HL-60/S4 treated with phorbol 12-myristate 13-acetate at 8.2 ng/mL for 4 days and 3 days (cell line): Measurements from ENCODE around the gene TNIK.
"Not testable (repeated sequence)": the region's sequence is repeated elsewhere in the genome, so short reads cannot be mapped to it uniquely, and the experiment has no call there.

Experiments
- in situ Hi-C: fragments of 300-500 bp; cut with MboI; formaldehyde crosslinking; loops from 2 replicates; pipeline ENCODE4 v1.15.0; 2022; ENCODE audit warnings: low sequenced_read_pairs

Gene TNIK

GRCh38 chr3:171266034-171266739, 194.0 kb downstream of the TNIK start:
- in situ Hi-C loops, result no loop called here

GRCh38 chr3:171264758-171265157, 195.4 kb downstream of the TNIK start:
- in situ Hi-C loops, result no loop called here

- in situ Hi-C loops, result no loop called here
Measured at GRCh38 chr3:171262431-171262830, 197.8 kb downstream of the TNIK start.

GRCh38 chr3:171261487-171261886, 198.7 kb downstream of the TNIK start:
- in situ Hi-C loops, result no loop called here

- in situ Hi-C loops, result no loop called here
Measured at GRCh38 chr3:171260899-171261298, 199.3 kb downstream of the TNIK start.

- in situ Hi-C loops, result no loop called here
Measured at GRCh38 chr3:171260466-171260865, 199.7 kb downstream of the TNIK start.

- in situ Hi-C loops, result no loop called here
Measured at GRCh38 chr3:171258316-171258715, 201.9 kb downstream of the TNIK start.

- in situ Hi-C loops, result no loop called here
Measured at GRCh38 chr3:171257251-171258203, 202.7 kb downstream of the TNIK start.

- in situ Hi-C loops, result no loop called here
Measured at GRCh38 chr3:171256445-171257250, 203.6 kb downstream of the TNIK start.

- in situ Hi-C loops, result no loop called here
Measured at GRCh38 chr3:171255236-171255806, 204.9 kb downstream of the TNIK start.

- in situ Hi-C loops, result no loop called here
Measured at GRCh38 chr3:171254315-171254714, 205.9 kb downstream of the TNIK start.

- in situ Hi-C loops, result no loop called here
Measured at GRCh38 chr3:171251835-171252234, 208.4 kb downstream of the TNIK start.

GRCh38 chr3:171250444-171250843, 209.8 kb downstream of the TNIK start:
- in situ Hi-C loops, result no loop called here

- in situ Hi-C loops, result no loop called here
Measured at GRCh38 chr3:171249245-171249644, 211.0 kb downstream of the TNIK start.

- in situ Hi-C loops, result no loop called here
Measured at GRCh38 chr3:171248426-171249111, 211.6 kb downstream of the TNIK start.

- in situ Hi-C loops, result no loop called here
Measured at GRCh38 chr3:171245796-171246765, 214.1 kb downstream of the TNIK start.

- in situ Hi-C loops, result no loop called here
Measured at GRCh38 chr3:171242951-171243350, 217.3 kb downstream of the TNIK start.

GRCh38 chr3:171242170-171242569, 218.0 kb downstream of the TNIK start:
- in situ Hi-C loops, result no loop called here

- in situ Hi-C loops, result not testable (repeated sequence)
Measured at GRCh38 chr3:171241655-171242054, 218.6 kb downstream of the TNIK start.
